CD4-positive, alpha-beta T cell treated with Interleukin-15 for 4 hours (primary cell): ENCODE measurements around the gene ERFL.
A peak's percentile ranks its signal among the peaks of the same experiment; 100 is the strongest.
"Not testable (repeated sequence)": the region's sequence is repeated elsewhere in the genome, so short reads cannot be mapped to it uniquely, and the experiment has no call there.

Experiments
- DNase-seq: peaks from one replicate; pipeline ENCODE4 v3.0.0-alpha.2; 2020; ENCODE audit warnings: low spot score

Gene ERFL

DNA sequence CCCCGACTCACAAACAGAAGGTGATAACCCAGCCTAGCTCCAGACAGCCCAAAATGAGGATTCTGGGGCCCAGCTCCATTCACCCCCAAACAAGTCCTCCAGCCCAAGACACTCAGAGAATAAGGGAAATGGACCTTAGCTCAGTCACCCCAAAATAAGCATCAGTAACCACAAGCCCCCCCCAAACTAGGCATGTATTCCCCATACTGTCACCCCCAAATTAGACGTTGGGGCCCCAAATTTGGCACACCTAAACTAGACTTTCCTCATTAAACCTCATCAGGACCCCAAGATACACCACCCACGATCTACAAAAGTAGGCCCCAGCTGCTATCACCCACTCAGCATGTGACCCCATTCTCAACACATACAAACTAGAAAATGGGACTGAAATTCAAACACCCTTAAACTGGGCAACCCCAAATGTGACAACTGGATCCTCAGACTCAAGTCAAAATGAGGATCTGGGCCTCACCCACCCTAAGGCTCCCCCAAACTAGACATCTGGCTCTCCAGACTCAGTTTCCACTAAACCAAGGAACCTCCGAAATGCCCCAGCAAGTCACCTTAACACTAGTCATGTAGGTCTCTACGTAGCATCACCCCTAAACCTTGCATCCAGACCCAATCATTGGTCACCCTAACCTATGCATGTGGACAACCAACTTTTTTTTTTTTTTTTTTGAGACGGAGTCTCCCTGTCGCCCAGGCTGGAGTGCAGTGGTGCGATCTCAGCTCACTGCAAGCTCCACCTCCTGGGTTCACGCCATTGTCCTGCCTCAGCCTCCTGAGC lies 13.4 kb upstream of the ERFL start:
- DNase-seq: no peak

DNA sequence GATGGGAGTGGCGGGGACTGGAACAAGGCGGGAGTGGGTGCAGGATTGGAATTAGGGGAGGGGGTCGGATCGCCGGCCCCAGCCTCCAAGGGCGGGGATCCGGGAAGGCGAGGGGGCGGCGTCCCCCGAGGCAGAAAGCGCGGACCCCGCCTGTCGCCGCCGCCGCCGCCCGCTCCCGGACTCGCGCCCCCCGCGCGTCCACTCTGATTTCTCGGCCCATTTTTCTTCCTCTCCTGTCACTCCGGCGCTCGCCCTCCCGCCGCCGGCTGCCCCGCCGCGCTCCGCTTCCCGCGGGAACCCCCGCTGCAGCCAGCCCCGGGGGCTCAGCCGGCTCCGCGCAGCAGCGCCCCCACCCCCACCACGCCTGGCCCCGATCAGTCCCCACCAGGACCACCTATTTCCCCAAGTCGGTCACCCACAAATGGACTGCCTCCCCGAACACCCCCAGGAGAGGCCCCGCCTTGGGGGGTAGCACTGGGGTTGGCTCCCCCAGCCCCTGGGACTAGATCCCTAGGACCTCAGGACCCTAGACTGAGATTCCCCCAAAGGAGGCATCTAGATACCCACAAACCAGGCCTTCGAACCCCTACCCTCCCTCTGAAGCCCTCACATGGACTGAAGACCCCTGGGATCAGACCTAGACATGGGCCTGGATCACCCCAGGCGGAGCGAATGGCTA lies 12.6 kb upstream of the ERFL start:
- DNase-seq: no peak

DNA sequence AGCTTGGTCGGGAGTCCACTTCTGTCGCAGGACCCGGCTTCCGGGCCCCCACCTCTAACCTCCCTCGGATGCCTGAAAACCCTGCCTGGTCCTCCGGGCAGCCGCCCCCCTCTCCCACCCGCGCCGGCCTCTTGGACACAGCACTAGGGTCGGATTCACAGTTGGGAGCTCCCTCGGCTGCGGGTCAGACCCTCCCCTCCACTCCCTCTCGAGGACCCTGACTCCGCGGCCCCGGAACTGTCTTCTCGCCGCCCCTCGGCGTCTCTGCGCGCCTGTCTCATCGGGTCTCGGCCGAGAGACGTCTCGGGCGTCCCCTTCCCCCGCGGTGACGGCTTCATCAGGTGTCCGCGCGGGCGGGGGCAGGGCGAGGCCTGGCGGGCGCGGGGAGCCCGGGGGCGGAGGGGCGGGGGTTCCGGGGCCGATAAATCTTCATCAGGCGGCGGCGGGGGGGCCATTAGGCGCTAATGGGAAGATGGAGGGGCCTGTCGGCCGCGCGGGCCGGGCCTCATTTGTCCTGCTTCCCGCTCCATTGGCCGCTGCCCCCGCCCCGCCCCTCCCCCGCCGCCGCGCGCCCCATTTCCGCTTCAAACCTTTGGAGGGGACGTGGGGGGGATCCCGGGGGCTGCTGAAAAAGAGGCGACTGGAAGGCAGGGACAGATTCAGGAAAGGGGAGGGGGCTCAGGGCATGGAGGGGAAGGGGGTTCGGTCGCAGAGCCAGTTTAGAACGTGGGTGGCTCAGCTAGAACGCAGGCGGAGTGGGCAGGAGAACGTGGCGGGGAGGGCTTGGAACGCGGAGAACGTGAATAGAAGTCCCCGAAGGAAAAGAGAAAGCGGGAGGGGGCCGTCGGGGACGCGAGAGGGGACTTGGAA lies 11.8 kb upstream of the ERFL start:
- no peak for DNase-seq

DNA sequence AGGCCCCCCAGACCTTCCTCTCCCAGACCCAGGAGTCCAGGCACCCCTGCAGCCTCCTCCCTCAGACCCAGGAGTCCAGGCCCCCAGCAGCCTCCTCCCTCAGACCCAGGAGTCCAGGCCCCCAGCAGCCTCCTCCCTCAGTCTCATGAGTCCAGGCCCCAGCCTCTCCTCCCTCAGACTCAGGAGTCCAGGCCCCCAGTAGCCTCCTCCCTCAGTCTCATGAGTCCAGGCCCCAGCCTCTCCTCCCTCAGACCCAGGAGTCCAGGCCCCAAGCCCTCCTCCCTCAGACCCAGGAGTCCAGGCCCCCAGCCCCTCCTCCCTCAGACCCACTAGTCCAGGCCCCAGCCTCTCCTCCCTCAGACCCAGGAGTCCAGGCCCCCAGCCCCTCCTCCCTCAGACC lies 11.0 kb upstream of the ERFL start:
- DNase-seq: not testable (repeated sequence)

DNA sequence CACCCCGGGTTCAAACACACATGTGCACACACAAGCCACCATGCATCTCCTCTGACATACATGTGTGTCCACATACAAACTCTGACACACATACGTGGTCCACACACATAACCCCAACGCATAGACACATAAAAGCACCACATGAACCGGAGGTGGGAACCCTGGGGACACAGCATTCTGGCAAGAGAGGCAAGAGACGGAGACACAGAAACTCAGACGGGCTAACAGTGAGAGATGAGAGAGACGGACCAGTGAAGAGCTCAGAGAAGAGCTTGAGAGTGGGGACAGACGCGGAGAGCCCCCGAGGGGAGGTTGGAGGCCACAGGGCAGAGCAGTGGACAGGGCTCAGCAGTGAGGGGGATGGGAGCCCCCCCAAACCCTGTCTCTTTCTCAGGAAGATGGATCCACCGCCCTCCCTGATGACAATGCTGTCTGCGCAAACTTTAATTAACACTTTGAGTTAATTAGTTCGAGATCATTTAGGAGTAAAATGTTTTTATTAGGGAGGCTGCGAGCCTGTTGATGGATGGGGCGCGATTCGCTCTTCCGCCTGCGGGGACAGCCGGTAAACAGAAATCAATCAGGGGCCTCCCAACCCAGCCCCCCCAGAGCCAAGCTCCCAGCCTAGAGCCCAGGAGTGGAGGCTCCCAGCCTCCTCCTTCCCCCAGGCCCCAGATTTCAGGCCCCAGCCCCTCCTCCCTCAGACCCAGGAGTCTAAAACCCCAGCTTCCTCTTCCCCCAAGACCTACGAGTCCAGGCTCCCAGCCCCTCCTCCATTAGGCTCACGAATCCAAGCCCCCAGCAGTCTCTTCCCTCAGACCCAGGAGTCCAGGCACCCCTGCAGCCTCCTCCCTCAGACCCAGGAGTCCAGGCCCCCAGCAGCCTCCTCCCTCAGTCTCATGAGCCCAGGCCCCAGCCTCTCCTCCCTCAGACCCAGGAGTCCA lies 9.5 kb upstream of the ERFL start:
- DNase-seq: no peak

DNA sequence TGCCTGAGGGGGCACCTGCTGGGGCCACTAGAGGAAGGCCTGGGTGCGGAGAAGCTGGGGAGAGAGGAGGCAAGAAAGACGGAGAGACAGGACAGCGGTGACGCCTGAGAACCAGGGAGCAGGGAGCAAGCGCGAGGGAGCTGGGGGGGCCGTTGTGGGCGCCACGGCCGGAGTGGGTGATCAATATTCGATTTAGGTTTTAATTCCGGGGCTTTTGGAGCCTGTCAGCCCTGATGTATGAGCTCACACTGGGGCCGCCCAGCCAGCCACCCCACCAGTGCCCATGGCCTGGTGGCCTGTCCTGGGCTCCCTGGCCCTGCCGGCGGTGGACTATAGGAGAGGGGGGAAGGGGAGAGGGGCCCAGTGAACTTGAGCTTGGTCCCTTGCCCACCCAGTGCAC lies 8.7 kb upstream of the ERFL start:
- no peak for DNase-seq

DNA sequence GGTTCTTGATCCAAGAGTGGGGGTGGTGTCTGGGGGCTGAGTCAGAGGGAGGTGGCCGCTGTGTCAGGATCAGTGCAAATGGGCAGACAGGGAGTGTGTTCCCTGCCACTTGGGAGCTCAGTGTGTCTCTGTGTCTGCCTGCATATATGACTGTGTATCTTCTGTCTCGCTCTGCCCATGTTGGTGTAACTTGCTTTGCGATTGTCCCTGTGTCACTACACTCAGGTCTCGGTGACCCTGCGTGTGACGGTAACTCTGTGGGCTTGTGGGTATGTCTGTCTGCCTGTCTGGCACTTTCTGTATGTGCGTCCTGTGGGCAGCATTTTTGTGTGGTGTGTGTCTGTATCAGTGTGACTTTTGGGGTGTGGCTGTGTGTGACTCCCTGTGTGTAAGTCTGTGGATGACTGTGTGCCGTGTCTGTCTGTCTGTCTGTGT lies 8.2 kb upstream of the ERFL start:
- DNase-seq: peak; percentile 76

DNA sequence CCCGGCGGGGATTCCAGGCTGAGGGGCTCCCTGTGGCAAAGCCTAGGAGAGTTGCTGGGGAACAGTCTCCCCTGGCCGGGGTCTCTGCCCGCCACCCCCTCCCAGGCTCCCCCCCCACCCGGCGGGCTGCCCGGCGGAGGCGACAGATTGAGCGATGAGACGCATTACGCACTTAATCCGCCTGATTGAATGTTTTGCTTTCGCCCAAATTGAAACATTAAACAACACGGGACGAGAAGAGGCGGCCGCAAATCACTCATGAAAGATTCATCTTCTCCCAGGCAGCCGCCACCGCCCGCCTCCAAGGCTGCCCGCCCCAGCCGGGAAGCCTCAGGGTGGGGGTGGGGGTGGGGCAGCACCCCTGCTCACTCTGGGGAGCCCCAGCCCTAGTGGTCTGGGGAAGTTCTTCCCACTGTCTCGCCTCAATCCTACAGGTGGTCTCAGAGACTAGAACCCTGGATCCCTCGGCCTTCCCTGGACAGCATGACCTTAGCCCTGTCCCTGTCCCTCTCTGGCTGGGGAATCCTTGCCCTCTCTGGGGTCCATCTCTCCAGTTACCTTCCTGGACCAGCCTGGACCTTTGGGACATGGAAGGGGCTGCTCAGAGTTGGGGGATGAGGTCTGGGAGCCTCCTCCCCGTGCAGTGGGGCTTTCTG lies 7.6 kb upstream of the ERFL start:
- DNase-seq: no peak

DNA sequence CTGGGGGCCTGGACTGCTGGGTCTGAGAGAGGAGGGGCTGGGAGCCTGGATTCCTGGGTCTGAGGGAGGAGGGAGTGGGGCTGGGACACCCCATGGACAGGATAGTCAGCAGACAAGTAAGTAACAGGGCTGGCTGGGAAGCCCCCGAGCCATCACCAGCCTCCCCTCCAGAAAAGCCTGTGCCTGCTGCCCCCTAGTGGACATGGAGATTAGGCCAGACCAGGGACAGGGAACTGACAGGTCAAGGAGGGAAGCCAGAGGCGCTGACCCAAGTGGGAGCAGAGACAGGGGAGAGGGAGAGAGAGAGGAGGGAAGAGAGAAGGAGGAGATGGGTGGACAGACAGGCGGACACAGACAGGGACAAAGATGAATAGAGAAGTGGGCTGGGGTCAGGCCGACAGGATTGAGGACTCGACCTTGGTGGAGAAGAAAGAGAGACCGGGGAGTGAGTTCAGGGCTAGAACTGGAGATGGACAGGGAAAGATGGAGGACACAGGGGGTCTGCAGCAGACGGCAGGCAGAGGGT lies 6.7 kb upstream of the ERFL start:
- DNase-seq: peak; percentile 83

DNA sequence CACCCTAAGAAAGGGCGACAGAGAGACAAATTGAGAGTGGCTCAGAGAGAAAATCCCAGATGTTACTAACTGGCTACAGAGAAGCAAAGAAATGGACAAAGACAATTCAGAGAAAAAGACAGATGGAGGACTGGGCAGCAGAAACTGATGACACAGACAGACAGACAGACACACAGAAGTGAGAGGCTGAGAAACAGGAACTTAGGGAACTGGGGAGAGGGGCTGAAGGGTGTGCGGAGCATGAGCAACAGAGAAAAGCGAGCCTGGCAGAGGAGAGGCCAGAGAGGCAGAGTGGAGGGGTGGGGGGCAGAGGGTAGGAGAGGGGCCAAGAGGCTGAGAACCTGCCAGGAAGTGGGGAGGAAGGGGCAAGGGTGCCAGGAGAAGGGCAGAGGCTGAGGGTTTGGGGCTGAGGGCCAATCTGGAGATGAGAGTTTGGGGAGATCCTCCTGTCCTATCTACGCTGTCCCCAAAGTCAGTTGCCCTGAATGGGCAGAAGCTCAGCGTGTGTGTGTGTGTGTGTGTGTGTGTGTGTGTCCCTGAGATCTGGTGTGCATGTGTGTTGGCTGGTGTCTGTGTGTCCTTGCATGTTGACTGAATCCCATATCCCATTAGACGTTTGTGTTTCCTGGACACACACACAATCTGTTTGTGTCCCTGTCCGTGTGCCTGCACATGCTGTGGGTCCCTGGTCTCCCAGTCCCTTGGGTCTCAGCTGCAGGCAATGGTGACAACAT lies 5.6 kb upstream of the ERFL start:
- no peak for DNase-seq

DNA sequence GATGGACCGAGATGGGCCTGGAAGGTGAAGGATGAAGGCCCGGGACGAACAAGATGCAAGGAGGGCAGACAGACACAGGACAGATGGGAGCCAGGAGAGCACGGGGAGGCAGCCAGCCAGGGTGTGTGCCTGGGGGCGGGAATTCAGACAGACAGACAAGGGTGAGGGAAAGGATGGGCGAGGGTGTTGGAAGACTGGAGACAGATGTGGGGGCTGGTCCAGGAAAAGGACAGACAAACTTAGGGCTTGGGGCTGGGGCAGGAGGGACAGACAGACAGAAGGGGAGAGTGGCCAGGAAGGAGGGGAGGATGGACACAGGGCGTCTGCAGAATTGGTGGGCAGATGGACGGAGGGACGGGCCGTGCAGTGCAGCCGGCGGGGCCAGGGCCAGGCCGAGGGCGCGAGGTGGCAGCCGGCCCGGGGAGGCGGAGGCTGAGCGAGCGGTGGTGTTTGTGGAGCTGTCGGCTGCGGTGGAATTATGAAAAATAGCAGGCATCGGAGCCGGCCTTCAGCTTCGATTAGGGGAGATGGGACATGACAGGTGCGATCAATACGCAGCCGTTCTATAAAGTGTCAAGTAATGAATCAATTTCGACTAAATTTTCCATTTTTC lies 4.6 kb upstream of the ERFL start:
- DNase-seq: no peak

DNA sequence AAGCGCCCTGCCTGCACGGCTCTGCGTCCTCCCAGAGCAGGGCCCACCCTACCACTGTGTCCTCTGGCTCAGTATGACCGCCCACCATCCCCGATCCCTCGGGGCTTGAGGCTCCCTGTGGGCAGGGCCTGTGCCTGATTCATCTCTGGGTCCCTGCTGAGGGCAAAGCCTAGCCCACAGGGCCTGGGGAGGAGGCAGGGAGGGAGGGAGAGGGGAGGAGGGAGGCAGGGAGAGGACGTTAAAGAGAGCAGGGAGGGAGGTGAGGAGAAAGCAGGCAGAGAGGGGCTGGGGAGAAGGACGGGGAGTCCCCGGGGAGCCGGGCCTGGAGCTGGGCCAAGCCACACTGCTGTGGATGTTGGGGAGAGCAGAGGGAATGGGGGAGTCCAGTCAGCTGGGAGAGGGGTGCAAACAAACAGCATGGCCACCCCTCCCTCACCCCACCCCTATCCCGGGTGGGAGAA lies 4.0 kb upstream of the ERFL start:
- DNase-seq: no peak

DNA sequence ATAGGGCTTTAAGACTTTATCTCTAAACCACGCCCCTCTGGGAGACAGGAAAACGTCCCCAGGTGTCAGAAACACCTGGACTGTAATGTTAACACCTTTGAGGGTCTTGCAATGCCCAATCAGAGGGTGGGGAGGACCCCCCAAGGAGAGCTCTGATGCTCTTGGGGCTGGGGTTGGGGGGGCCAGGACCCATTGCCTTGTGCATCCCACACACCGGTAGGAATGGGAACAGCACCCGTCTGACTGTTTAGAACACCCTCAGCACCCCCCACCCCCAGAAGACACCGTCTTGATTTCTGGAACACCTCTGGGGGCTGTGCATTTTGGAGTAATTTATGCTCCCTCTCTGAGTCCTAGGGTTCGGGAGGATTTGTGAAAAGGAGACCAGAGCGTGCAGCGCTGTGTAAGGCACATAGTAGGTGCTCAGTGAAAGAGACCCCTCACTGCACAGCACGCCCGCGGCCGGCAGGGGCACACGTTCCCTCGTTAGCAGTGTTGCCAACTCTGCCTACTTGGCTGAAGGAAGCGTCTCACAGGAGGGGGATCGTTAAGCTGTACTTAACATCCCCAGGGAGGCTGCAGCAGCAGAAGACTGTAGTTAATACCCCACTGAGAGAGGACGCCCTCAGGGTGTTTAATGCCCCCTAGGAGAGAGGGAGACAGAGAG lies 2.8 kb upstream of the ERFL start:
- no peak for DNase-seq

DNA sequence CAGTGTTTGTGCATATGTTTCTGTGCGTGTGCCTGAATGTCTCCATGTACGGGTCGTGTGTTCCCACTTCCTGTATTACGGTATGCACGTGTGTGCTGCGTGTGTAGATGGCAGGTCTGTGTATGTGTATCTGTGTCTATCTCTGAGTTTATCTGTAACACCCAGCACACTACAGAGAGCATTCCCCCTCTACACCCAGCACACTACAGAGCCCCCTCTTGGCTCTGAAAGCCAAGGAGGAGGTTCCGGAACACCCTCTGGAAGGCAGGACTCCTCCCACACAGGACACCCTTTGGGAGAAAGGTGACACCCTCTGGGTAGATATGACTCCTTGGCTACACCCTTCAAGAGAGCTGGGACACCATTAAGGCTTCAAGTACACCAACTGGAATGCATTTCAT lies 2.1 kb upstream of the ERFL start:
- DNase-seq: no peak

DNA sequence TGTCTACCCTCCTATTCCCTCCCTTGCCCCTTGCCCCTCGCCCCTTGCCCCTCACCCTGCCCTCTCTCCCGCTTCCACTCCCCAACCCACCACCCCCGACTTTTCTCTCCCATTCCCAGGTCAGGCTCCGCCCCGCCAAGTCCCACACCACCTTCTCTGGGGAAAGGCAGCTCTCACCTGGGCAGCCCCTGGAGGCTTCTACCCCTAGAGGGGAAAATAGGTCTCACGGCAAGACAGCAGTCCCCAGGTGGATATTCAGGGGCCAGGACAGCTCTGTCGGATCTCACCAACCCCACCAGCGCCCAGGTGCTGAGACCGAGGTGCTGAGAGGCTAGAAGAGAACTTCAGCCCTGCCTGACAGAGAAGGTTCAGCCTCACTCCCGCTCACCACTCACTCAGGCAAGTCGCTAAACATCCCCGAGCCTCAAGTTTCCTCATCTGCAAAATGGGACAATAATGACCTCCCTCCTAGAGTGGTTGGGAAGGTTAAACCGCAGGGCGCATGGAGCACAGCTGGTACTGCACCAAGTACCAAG lies 1.4 kb upstream of the ERFL start:
- DNase-seq: no peak

DNA sequence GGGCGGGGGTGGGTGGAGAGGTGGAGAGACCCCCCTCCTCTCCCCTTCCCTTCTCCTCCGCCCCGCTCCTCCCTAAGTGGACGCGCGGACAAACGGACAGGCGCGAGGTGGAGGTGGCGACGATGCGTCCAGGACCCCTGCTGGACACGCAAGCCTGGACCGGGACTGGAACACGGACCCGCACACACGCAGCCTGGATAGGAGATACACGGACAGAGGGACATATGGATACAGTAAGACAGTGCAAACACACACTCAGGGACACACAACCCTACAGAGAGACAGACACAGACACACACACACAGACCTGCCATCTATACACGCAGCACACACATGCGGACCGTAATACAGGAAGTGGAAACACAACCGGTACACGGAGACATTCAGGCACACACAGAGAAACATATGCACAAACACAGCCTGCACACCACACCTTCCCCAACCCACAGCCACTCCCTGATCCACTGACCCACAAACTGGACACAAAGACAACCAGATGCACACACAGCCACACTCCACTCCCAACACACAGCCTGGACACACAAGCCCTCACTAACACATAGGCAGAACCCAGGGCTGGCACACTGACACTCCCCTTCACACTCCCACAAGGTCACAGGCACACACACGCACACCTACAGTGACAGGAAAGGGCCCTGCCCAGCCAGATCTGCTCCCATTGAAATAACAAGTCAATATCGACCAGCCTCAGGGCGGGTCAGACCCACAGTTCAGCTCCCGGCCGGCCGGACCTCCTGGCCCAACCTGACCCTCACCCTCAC lies 696 bp upstream of the ERFL start:
- DNase-seq: peak; percentile 39

DNA sequence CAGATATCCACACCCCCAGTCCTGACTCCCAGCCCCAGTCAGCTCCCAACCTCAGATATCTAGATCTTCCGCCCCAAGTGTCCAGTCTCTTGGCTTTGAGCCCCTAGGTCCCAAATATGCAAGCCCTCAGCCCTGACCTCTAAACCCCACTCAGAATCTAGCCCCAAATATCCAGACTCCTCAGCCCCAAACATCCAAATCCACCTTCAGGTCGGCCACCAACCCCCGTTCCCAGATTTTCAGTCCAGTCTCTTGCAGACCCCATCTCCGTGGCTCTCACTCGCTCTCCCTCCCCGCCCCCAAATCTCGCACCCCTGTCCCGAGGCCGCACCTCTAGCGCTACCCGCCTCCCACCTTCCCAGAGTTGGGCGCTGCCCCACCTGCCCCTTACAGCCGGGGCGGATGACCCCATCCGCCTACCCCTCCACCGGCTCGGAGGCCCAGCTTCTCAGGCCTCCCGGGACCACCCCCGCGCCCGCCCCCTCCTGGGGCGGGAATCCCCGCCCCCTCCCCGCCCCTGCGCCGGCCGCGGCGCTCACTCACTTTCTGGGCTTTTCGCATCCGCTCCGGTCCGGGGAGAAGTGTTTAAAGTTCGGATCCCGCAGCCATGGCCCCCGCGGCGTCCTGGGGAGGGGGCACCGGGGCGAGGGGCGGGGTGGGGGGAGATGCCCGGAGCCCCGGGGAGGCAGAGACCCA lies 604 bp downstream of the ERFL start:
- DNase-seq: peak; percentile 27
